A549 treated with ZK216348 at 1 μM for 4 hours (cell line): Measurements from ENCODE around the gene SLC6A16. TPM values are rescaled to one million over a fixed set of nuclear protein-coding genes. Genes with fewer than 3 reads are reported as not detected.

Experiments used
- total RNA-seq: library from RNA; stranded (reverse); fragments of 200-300 nt; extraction: Qiagen RNA extraction; gene quantifications from 5 replicates; pipeline ENCODE4 v1.2.3, GENCODE V29; 2022; ENCODE audit warnings: low read depth

The SLC6A16 gene
- 0.60 to 1.3 TPM (median 0.90 TPM) in 5 replicates for total RNA-seq

GRCh38 chr19:49324801-49325576 is at the start of gene SLC6A16:
TSS of gene SLC6A16 (minus strand) at chr19:49325191. CDS start at chr19:49311347, 13,844 bp downstream.

DNA sequence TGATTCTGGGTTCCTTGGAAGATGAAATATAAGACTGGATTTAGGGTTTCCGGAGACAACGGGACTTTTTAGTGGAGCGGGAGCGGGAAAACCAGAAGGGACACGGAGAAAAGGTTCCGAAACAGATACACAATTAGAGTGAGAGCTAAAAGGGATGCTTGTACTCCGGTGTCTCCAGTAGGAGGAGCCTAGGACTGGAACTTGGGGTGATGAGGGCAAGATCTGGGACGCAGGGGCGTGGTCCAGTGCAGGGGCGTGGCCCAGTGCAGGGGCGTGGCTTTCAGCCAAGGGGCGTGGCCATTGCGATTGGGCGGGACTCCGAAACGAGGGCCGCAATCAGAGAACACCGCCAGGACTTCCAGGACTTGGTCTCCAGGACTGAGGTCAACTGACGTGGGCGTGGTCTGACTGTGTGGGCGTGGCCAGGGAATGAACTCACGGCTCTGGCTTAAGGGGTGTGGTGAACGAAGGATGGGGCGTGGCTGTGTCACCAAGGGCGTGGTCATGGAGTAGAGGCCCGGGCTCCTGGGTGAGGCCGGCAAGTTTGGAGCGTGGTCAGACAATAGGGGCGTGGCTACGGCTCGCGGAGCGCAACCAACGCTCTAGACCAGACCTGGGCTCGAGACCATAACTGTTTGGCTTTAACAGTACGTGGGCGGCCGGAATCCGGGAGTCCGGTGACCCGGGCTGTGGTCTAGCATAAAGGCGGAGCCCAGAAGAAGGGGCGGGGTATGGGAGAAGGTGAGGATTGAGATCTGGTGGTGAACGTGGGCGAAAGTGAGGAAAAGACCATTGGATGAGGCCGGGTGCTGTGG is 38.5 kb upstream of the SLC6A16 start, which contains the start of gene DKKL1:
TSS of gene DKKL1 (plus strand) at position 610 of the 815 bp plus-strand sequence. CDS start at position 732, 122 bp downstream.

DNA sequence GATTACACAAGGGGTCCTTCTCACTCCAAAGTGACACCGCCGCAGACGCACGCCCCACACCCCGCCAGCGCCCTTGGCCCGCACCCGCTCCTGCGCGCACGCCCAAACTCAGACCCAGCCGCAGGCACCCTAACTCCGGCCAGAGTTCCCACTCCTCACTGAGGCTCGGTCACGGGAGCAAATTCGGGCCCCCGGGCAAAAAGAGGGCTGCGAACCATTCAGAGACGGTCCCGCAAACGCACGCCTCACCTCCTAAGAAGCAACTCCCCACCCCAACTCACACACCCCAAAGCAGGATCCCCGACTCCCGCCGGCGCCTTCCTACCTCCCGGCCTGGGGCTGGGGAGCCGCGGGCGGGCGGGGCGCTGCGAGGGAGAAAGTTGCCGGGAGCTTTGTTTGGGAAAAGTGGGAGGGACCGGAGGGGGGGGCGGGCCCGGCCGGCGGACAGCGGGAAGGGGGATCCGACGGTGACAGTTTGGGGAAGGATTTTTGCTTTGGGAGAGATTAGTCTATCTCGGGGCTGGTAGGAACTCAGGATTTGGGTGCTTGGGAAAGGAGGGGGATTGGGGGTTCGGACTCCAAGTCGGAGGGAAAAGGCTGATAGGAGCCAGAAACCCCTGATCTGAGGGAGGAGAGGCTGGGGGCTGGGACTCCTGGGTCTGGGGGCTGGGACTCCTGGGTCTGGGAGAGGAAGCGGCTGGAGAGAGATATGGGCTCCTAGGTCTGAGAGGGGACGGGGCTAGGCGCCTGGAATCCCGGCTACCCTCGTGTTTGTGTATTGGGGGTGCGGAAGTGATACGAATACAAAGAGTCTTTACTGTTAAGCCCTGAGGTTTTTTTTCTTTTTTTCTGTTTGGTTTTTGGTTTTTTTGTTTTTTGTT is 37.3 kb upstream of the SLC6A16 start, which contains the start of gene TEAD2:
TSS of gene TEAD2 (minus strand) at position 369 of the 881 bp plus-strand sequence. CDS start 2,341 bp downstream, outside the sequence.

DNA sequence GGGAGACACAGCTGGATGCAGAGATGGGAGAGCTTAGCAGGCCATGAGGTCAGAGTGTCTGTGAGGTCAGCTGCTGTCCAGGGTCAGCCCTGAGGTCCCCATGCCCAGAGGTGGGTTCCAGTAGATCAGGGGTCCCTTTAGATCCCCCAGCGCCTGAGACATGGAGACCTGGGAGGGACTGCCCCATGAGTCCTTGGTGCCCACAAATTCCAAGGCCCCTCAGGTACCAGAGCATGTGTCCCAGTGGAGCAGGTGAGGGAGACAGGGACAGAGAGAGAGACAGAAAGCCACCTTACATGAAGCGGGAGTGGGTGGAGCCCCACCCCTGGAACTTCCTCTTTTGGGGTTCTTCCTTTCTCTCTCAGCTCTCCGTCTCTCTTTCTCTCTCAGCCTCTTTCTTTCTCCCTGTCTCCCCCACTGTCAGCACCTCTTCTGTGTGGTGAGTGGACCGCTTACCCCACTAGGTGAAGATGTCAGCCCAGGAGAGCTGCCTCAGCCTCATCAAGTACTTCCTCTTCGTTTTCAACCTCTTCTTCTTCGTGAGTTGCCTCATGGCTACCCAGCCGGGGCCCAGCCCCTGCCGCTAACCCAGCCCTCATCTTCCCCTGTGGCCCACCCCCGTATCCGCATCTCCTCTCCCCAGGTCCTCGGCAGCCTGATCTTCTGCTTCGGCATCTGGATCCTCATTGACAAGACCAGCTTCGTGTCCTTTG is 10.2 kb upstream of the SLC6A16 start, which contains the start of gene CD37:
TSS of gene CD37 (plus strand) at position 336 of the 713 bp plus-strand sequence. CDS start at position 471, 135 bp downstream.

Other genes with a start within 250 kb of the SLC6A16 start
- 263 to 401 TPM (median 360 TPM) in 5 replicates for gene SNRNP70, start 239.7 kb downstream of the SLC6A16 start, total RNA-seq
- 3.3 to 9.4 TPM (median 6.7 TPM) in 5 replicates for gene LIN7B, start 210.8 kb downstream of the SLC6A16 start, total RNA-seq
- gene C19orf73, start 206.0 kb downstream of the SLC6A16 start, total RNA-seq: 0.70 to 2.4 TPM (median 1.8 TPM) in 5 replicates
- gene PPFIA3, start 205.6 kb downstream of the SLC6A16 start, total RNA-seq: 5.7 to 9.5 TPM (median 8.6 TPM) in 5 replicates
- 0.19 TPM in 1 of 5 replicates, not detected in the others for gene HRC, start 169.8 kb downstream of the SLC6A16 start, total RNA-seq
- 5.5 to 10.6 TPM (median 9.5 TPM) in 5 replicates for gene TRPM4, start 167.4 kb downstream of the SLC6A16 start, total RNA-seq
- 0.13 TPM in 1 of 5 replicates, not detected in the others for gene CD37, start 10.2 kb upstream of the SLC6A16 start, total RNA-seq
- 13.1 to 20.4 TPM (median 16.7 TPM) in 5 replicates for gene TEAD2, start 37.2 kb upstream of the SLC6A16 start, total RNA-seq
- 0.80 to 0.86 TPM in 2 of 5 replicates, not detected in the others for gene DKKL1, start 38.7 kb upstream of the SLC6A16 start, total RNA-seq
- not detected in 5 replicates for gene KASH5, start 63.1 kb upstream of the SLC6A16 start, total RNA-seq
- gene PTH2, start 98.2 kb upstream of the SLC6A16 start, total RNA-seq: not detected in 5 replicates
- 0.14 to 0.39 TPM (median 0.20 TPM) in 3 of 5 replicates, not detected in the others for gene GFY, start 100.2 kb upstream of the SLC6A16 start, total RNA-seq
- gene SLC17A7, start 116.3 kb upstream of the SLC6A16 start, total RNA-seq: 0.24 to 0.81 TPM (median 0.51 TPM) in 5 replicates
- 92.5 to 93.8 TPM (median 93.2 TPM) in 5 replicates for gene PIH1D1, start 126.6 kb upstream of the SLC6A16 start, total RNA-seq
- gene ALDH16A1, start 128.0 kb upstream of the SLC6A16 start, total RNA-seq: 12.1 to 27.7 TPM (median 25.8 TPM) in 5 replicates
- 0.70 to 1.6 TPM (median 1.1 TPM) in 5 replicates for gene FLT3LG, start 149.0 kb upstream of the SLC6A16 start, total RNA-seq
- gene RPL13A, start 162.4 kb upstream of the SLC6A16 start, total RNA-seq: 3,231 to 4,145 TPM (median 3,896 TPM) in 5 replicates
- 3,660 to 4,645 TPM (median 3,818 TPM) in 5 replicates for gene RPS11, start 171.2 kb upstream of the SLC6A16 start, total RNA-seq
- 21.1 to 29.8 TPM (median 28.8 TPM) in 5 replicates for gene FCGRT, start 187.5 kb upstream of the SLC6A16 start, total RNA-seq
- 2.0 to 2.8 TPM (median 2.7 TPM) in 5 replicates for gene RCN3, start 202.8 kb upstream of the SLC6A16 start, total RNA-seq